GM12864 (cell line): Measurements from ENCODE around the gene PLA2G4E.

Source experiments
- DNase-seq: peaks from one replicate; pipeline ENCODE4 v3.0.0-alpha.2; 2011; ENCODE audit warnings: low read depth
- H3K4me3 ChIP-seq: 2 replicates; pipeline ENCODE4 v1.5.1; 2011; ENCODE audit warnings: mild to moderate bottlenecking, low read depth, low read length, control low read depth
- CTCF ChIP-seq: IDR thresholded peaks from 2 replicates; pipeline ENCODE4 v1.5.1; 2011; ENCODE audit warnings: low read depth, mild to moderate bottlenecking, moderate library complexity, low read length, control low read depth, inconsistent platforms; ENCODE audit errors: missing control alignments

Gene PLA2G4E

GRCh38 chr15:42066764-42067415, 46.0 kb upstream of the PLA2G4E start:
- no peak overlapping the region for H3K4me3 ChIP-seq
- no peak for DNase-seq
- TF ChIP-seq CTCF = no peak

- no peak for DNase-seq
- H3K4me3 ChIP-seq = no peak overlapping the region
- TF ChIP-seq CTCF = no peak
Measured at GRCh38 chr15:42065468-42065867, 44.6 kb upstream of the PLA2G4E start.

DNA sequence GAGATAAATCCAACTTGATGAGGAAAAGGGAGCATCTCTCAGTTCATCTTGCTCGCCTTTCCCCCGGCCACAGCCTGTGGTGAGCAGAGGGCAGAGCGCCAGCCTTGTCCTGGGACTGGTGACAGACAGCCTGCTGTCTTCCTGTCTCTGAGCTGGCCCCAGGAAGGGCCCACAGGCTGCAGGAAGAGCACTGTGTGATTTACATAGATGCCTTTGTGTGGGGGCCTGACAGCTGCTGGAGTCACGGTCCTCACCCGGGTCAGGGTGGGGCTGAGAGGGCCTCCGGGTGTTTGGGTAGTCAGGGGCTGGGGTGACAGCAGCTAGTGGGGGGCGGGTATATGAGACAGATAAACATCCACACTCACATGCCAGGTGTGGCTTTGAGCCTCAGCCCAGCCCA, 44.2 kb upstream of the PLA2G4E start:
- TF ChIP-seq CTCF = no peak
- H3K4me3 ChIP-seq = no peak overlapping the region
- no peak for DNase-seq

DNA sequence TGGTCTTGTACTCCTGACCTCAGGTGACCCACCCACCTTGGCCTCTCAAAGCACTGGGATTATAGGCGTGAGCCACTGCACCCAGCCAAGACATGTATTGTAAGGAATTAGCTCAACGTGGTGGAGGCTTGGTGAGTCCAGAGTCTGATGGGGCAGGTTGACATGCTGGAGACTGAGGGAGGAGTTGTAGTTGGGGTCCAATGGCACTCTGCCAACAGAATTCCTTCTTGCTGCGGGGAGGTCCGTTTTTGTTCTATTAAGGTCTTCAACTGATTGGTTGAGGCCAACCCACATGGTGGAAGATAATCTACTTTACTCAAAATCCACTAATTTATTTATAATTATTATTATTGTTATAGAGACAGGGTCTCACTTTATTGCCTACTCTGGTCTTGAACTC, 43.4 kb upstream of the PLA2G4E start:
- no peak for DNase-seq
- H3K4me3 ChIP-seq = no peak overlapping the region
- TF ChIP-seq CTCF = no peak

DNA sequence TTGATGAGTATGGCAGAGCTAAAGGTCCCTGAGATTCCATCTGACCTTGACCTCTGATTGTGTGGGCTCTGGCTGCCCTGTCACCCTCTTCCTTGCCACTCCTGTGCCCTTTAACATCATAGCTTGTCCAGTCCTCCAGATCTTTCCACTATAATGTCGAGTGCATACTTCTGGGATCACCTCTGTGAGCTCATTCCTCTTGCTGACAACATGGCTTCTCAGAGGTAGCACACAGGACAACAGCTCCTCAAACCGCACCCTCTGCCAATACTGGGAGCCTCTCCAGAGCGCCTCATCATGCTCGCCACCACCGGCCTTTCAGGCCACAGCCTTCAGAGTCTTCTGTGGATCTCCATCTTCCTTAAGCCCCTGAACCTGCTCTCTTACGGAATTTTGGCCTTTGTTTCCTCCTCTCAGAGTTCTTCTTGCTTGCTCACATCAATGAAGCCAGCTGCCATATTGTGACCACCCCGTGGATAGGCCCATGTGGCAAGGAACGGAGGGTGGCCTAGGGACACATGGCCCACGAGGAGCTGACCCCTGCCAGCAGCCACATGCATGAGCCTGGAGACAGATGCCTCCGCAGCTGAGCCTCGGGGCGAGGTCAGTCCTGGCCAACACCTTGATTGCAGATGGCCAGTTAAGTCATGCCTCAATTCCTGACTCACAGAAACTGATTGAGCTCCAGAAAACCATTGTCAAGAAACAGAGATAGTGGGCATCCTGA, 42.4 kb upstream of the PLA2G4E start:
- H3K4me3 ChIP-seq = no peak overlapping the region
- TF ChIP-seq CTCF = no peak
- DNase-seq = no peak

DNA sequence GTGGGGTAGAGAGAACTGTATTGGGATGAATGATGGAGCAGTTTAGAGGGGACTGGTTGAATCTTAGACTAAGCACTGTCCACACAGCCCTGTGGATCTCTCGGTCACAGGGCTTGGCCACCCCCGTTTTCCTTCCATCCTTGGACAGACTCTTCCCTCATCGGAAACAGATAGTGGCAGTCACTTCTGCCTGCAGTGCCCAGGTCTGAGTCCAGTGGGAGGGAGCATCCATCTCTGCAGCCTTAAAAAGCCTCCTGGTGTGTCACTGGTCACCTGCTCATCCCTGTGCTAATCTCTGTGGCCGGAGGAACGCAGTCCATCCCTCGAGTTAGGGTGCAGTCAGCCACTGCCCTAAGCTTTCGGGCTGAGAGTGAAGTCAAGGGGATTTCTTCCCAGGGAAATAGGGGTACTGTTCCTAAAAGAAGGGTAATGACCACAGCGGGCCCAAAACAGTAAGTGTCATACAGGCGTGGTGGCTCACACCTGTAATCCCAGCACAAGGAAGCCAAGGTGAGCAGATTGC, 41.5 kb upstream of the PLA2G4E start:
- DNase-seq = no peak
- H3K4me3 ChIP-seq = no peak overlapping the region
- no peak for TF ChIP-seq CTCF
